Fibroblast of skin of scalp (primary cell): ENCODE measurements around the gene FAM20C.
"Not testable (repeated sequence)": the region's sequence is repeated elsewhere in the genome, so short reads cannot be mapped to it uniquely, and the experiment has no call there.

Experiments used
- DNase-seq: peaks from one replicate; pipeline ENCODE4 v3.0.0-alpha.2; 2013

FAM20C gene

DNA sequence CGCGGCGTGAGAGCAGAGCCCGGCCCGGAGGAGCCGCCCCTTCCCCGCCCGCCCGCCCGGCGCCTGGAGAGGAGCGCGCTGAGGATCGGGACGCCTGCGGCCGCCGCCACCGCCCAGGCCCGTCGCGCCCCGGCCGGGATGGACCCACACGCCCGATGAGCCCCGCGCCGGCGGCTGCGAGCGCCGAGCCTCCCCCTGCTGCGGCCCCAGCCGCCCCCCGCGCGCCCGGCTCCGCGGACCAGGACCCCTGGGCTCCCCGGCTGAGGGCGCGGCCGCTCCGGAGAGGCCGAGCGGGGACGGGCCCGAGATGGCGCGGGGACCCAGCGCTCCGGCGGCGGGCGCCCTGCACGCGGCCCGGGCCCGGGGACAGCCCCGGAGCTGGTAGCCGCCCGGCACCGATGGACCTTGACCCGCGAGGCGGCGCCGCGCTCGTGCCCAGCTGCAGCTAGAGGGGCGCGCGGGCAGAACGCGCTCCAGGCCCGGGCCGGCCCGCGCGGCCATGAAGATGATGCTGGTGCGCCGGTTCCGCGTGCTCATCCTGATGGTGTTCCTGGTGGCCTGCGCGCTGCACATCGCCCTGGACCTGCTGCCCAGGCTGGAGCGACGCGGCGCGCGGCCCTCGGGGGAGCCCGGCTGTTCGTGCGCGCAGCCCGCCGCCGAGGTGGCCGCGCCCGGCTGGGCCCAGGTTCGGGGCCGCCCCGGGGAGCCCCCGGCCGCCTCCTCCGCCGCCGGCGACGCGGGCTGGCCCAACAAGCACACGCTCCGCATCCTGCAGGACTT is 520 bp downstream of the FAM20C start:
- DNase-seq = no peak

DNA sequence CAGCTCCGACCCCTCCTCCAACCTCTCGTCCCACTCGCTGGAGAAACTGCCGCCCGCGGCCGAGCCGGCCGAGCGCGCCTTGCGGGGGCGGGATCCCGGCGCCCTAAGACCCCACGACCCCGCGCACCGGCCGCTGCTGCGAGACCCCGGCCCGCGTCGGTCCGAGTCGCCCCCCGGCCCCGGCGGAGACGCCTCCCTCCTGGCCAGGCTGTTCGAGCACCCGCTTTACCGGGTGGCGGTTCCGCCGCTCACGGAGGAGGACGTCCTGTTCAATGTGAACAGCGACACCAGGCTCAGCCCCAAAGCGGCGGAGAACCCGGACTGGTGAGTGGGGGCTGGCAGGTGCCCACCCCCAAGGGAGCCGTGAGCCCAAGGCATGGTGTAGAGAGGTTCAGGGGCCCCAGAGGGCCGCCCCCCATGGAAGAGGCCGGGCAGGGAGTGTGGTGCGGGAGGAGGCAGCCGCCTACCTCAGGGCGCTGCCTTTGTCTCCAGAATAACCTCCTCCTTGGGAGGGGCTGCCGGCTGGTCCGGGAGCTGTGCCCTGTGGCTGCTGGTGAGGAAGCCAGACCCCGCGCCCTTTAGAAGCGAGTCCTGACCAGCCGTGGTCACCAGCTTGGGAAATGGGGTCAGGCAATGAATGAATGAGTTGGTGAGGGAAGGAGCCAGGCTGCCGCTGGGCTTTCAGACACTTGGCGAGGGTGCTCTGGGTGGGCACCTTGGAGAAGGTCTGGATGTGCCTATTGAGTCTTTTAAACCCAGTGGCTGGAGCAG is 1.3 kb downstream of the FAM20C start:
- no peak for DNase-seq

DNA sequence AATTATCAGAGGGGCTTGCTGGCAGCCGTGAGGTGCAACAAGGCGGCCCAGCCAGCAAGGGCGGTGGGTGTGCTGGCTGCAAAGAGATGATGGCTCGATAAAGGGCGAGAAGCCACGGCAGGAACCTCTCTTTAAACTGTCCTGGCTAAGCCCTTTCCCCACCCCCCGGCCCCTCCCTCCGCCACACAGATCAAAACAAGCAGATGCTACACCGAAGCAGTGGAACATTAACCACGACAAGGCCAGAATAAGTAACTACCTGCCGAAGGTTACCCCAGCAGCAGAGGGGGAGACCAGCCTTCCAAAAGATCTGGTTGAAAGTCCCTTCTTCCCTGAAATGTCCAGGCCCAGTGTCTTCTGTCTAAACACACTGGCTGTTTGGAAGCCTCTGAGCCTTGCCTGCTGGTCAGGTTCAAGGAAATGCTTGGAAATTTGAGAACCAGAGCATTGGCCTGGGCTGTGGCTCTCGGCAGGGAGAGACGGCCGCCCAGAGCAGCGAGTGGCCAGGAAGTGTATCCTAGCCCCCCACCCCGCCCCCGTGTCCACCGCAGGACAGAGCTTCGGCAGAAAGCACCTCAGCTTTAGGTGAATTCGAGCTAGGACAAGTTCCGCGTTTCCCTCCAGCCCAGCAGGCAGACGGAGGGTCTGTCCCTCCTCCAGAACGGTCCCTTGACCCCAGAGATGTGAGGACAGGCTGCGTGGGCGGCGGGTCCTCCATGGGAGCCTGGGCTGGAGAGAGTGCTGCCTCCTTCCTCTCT is 2.1 kb downstream of the FAM20C start:
- DNase-seq = peak; percentile 20

DNA sequence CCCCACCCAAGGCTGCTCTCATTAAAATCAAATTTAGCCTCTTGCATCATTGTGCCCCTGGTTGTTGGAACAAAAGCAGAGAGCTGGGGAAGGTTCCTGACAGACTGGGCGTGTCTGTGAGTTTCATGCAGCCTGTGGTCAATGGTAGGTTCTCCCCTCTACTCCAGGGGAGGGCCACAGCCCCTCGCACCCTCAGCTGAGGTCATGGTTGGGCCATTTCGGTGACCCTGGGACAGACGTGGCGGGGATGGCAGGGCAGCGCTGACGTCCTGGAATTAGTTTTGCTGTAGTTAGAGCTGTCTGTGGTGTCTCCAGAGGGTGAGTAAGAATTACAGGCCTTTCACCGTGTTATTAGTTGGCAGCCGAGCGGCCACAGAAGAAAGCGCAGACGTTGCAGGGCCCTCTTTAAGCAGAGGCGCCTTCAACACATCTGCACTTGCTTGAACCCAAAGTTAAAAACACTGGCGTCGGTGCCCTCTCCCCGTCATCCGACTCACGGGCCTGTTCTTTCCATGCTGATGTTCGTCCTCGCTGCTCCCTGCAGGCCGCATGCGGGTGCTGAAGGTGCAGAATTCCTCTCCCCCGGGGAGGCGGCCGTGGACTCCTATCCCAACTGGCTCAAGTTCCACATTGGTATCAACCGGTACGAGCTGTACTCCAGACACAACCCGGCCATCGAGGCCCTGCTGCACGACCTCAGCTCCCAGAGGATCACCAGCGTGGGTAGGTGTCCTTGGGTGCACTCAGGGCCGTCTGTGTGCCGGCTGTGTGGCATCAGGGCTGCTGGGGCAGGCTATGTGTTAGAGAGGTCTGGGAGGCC is 2.8 kb downstream of the FAM20C start:
- peak; percentile 39 for DNase-seq

DNA sequence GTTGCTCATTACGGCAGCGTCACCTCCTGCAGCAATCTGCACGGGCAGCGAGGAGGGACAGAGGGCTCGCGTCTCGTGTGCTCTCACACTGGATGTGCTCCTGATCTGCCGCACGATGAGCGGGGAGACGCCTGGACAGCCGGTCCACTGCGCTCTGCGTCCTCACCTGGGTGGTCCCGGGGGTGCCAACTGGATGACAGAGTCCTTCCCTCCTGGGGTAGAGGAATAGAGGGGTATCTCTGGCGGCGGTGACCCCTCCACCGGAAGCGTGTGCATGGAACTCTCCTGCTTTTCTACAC is 3.4 kb downstream of the FAM20C start:
- DNase-seq = no peak

DNA sequence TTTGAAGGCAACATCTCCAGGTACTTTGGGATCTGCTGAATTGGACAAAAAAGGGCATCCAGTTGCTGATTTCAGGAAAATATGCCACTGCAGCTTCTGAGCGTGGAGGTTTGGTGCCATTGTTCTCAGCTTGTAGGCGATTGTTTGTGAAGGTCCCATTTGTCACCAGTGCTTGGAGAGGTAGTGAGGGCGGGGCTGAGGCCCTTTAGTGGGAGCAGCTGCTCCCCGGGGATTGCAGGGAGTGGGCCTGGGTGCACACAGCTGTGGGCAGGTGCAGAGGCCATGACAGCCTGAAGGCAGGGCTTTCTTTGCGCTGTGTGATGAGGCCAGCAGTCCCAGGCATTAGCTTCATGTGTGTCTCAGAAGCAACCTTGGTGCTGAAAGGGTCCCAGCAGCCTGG is 3.9 kb downstream of the FAM20C start:
- DNase-seq = no peak

DNA sequence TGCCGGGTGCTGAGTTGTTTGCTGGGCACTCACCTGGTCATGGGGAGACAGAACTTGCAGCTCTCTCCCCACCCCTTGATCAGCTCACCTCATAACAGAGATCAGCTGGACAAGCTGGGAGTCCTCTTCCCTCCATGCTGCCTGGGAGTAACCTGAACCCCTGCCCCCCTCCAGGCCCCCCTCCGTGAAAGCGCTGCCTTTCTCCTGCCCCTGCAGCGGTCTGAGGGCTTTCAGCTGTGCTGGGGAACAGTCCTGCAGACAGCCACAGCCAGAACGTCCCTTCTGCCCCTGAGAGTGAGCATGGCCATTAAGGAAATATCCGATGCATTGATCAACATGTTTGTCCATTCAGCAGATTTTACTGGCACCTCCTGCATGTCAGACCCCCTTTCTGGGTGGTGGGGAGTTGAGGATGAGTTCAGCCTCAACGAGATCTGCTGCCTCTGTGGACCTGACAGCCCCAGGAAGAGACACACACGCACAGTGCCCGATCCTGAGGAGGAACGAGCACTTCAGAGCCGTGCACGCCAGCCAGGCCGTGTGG is 4.5 kb downstream of the FAM20C start:
- no peak for DNase-seq

DNA sequence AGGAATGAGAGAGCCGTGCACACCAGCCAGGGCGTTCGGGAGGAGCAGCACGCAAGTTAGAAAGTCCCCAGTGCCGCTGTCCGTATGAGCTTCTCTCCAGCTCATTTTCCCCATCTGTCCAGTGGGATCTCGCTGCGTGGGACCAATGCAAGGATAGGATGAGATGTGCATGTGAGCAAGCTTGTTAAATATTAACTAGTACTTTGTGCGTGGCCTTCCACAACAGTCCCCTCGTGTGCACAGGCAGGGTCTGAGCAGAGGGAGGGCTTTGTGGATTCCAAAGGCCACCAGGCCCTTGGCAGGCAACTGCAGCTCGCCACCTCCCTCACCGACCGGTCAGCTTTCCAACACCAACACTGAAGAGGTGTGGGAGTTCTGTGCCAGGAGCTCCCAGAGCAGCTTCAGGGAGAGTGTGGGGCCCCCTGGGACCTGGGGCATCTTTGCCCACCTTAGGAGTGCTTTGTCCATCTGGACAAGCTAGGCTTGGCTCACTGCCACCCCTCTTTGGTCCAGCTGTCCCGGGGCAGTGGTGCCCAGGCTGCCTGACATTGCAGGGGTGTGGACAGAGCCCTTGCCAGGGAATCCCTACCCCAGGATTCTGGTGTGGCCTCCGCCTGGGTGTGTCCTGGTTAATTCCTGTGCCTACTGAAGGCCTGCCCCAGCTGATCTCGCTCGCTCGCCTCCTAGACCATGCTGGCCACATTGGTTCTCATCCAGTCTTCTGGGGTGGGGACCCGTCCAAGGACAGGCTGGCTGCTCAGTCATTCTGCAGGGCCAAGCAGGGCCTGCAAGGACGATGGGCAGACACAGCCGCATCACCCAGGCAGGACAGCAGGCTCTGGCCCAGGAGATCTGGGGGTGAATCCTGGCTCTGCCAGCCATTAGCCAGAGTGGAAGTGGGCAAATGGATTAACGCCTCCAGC is 5.3 kb downstream of the FAM20C start:
- DNase-seq = no peak

DNA sequence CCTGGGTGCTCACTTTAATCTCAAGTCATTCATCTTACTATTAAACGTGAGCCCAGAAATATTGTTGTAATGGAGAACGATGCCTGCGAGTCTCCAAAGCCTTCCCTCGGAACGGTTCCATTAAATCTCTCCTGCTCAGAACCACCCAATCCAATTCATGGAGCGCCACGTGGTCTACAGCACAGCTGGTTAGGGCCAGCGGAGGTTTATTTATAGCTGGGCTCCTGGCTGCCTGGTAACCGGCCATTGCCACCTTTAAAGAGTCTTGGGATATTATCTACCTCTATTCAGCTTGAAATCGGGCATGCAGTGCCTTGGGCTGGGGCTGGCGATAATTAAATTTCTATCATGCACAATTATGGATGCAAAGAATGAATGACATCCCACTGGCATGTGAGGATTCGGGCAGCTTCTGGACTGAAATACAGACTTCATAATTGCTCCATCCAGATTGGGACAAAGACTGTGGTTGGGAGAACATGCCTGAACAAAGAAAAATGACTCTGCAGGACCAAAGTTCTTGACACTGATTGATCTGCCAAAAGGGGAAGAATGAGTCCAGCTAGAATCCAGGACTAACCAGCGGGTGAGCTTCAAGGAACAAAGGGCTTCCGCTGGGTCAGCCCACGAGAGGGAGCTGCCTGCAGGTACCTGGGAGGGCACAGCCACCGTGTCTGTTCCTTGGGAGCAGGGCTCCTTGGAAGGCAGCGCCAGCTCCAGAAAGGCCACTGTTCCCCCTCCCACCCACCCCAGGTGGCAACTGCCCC is 7.3 kb downstream of the FAM20C start:
- DNase-seq = no peak

DNA sequence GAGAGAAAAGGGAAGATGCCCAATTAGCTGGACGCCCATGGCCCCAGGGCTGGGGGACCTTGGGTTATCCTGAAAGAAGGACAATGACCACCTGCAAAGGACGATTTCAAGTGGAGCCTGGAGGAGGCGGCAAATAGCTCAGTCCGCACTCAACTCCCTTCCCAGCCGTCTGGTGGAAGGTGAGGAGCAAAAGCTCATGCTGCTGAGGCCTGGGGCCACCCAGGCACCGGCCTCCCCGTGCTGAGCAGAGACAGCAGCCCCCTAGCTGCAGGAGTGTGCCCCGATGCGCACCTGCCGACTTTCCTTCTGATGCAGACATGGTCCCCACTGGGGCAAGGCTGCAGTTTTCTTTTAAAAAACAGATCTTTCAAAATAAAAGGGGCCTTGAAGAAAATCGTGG is 7.9 kb downstream of the FAM20C start:
- no peak for DNase-seq

DNA sequence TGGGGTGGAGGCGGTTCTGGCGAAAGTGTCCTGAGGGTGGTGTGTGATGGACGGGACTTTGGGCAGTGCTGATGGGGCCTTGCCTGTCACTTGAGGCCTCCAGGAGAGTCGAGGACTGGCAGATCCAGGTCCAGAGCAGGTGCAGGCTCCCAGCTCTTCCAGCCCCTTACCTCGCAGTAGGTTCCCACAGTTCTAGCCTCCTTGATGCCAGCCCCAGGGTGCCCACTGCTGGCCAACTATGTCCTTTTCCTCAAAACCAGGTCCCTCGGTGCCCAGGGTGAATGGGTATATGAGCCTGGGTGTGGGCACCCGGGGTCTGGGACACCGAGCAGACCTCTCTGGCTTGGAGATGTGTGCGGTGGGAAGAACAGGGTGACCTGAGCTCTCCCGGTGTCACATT is 8.3 kb downstream of the FAM20C start:
- no peak for DNase-seq

DNA sequence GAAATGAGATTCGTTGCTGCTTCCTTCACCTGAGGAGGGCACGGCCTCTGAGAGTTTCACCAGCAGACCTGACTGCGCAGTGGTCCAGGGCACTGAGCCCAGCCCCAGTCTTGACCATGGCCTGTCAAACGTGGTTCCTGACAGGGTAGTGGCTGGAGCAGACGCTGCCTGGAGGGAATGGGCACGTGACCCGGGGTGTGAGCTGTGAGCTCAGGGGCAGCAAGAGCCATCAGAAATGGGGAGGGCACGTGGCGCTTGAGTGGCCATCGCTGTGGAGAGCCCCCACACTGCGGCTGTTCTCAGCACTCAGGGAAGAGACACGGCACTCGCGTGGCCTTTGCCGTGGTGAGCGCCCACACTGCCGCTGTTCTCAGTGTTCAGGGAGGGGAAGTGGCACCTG is 12.0 kb downstream of the FAM20C start:
- no peak for DNase-seq

DNA sequence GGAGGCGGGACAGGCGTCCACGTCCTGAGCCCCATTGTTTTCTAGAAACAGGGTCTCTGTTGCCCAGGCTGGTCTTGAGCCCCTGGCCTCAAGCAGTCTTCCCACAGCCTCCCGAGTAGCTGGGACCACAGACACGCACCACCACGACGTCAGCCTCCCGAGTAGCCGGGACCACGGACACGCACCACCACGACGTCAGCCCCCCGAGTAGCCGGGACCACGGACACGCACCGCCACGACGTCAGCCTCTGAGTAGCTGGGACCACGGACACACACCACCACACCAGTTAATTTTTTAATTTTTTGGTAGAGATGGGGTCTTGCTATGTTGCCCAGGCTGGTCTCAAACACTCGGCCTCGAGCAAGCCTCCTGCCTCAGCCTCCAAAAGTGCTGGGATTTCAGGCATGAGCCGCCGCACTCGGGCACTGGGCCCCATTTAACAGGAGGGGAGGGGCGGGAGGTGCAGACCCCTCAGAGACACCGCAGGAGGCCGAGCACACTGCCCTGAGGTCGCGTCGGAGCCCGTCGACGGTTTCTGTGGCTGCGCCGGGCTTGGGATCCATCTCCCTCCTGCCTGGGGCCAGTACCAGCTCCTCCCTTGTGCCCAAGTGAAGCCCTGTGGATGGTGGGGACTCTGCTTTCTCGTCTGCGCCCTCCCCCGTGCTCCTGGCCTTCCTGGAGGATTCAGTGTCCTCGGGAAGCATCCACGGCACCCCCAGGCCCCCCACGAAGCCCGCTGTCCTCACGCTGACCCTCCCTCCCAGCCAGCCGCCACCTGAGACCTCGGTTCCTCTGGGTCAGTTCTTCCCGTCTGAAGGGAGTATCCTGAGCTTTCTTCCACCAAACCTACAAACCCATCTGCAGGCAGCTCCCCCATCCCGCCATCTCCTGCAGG is 13.0 kb downstream of the FAM20C start:
- no peak for DNase-seq

DNA sequence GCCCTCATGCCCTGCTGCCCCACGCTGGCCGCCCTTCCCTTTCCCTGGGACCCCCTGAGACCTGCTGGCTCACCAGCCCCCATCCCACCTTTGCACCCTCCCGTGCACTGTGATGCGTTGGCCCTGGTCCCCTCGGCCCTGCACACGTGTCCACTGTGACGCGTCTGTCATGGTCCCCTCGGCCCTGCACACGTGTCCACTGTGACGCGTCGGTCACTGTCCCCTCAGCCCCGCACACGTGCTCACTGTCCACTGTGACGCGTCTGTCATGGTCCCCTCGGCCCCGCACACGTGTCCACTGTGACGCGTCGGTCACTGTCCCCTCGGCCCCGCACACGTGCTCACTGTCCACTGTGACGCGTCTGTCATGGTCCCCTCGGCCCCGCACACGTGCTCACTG is 14.0 kb downstream of the FAM20C start:
- DNase-seq = not testable (repeated sequence)

DNA sequence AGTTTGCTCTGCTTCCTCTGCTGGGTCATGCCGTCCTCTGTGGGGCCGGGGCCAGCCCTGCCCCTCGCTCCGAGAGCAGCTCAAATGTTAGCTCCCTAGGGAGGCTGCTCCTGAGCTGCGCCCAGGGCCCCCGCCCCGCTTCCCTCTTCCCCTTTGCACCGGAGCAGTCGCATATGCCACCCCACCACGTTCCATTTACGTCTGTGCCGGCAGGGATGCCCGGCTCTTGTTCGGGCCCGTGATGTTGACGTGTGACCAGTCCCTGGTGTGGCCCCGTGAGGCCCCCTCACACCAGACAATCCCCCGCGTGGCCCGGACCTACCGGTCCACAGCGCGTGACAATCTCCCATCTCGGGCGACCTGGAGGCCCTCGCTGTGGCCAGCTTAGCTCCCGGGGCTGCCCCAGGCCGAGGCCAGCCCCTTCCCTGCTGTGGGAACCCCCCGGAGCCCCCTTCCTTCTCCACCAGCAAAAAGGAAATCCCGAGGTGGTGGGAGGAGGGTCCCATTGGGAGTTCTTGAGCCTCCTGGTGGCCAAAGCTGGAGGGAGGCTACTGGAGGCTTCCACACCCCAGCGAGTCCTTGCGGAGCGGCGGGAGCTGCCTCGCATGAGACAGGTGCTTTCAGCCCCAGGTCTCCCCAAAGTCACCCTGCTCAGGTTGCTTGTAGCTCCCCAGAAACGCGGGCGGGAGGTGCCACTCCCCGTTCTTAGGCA is 15.2 kb downstream of the FAM20C start:
- DNase-seq = no peak

DNA sequence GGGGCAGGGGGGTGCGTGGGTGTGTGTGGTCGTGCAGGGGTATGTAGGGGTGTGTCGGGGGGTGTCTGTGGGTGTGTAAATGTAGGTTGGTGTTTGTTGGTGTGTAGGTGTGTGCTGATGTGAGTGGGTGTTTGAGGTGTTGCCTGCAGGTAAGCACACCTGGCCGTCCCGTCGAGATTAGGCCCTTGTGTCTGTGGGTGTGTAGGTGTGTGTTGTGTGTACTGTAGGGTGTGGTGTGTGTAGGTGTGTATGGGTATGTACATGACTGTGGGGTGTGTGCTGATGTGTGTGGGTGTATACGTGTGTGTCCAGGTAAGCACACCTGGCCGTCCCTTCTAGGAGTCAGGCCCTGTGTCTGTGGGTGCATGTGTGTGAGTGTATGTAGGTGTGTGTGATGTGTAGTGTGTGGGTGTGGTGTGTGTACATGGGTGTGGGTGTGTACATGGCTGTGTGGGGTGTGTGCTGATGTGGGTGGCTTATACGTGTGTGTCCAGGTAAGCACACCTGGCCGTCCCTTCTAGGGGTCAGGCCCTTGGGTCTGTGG is 15.8 kb downstream of the FAM20C start:
- no peak for DNase-seq

DNA sequence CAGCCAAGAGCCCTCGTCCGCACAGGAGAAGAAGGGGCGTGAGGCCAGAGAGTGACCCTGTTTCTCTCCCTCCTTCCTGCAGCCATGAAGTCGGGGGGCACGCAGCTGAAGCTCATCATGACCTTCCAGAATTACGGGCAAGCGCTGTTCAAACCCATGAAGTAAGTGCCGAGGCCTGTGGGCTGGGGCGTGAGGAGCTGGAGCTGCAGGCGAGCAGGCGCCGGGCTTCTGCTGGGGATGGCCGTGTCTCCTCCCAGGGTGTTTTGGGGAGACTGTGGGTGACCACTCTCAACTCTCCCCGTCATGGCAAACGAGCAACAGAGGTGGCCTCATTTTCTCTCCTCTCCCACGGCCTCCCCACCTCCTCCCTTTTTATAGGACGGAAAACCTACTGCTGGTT is 16.4 kb downstream of the FAM20C start:
- DNase-seq = no peak

DNA sequence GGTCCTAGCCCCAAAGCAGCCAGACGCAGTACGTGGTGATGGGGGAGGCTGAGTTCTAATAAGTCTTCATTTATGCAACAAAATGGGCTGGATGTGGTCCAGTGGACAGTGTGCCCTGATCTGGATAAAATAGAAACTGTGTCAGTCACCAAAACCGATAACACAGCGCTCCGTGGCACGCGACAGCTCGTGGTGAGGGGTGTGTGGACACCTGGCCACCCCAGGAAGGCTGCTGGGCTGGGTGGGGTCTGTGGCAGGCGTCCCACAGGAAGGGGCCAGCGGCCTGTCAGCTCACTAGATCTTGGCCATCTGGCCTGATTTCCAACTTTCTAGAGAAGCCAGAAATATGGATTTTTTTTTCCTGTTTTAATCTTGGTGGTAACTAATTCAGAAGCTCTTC is 17.0 kb downstream of the FAM20C start:
- no peak for DNase-seq
